GM21619 (cell line): ENCODE measurements around the gene PPARG.
"Not testable (repeated sequence)": the region's sequence is repeated elsewhere in the genome, so short reads cannot be mapped to it uniquely, and the experiment has no call there.

Experiments used
- ATAC-seq: cut with Tn5 transposase; IDR thresholded peaks from one replicate; pipeline ENCODE4 v1.9.1; 2021; ENCODE audit not compliant: unreplicated experiment

PPARG gene

DNA sequence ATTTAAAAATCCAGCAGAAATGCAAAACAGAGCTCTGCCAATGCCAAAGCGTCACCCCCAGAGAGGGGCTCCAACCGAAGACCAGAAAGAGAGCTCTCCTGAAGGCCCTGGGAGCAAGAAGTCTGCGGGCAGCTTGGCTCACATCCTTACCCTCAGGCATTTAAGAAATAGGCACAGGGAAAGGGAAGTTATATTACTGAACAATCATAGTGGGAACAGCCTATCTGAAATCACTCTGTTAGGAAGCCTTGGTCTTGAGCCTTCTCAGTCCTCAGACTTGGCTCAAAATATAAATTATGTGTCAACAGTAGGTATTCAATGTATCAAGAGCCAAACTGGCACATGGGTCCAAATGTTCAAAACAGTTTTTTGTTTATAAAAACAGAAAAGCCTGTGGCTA lies 10.3 kb upstream of the PPARG start:
- no peak for ATAC-seq

DNA sequence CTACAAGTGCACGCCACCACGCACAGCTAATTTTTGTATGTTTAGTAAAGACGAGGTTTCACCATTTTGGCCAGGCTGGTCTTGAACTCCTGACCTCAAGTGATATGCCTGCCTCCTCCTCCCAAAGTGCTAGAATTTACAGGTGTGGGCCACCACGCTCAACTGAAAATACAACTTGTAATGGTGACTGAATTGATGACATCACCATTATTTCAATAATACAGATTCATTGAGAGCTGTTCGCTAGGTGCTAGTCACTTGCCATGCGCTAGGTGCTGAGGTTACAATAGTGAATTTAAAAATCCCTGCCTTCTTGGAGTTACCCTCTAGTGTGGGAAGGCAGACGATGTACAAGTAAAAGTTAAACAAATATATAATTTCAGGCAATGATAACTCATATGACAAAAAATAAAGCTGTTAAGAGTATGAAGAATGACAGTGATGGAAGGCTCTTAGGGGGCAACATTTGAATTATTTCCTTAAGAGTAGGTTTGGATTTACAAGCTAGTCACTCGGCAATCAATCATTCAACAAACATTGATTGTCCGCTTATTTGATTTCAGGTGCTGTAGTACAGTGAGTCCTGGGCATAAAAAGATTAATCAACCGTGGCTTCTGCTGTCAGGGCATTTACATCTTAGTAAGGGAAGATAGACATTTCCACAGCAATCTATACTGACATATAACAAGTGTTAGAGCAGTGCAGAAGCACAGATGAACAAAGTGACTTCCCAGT lies 9.1 kb upstream of the PPARG start:
- ATAC-seq, result no peak

DNA sequence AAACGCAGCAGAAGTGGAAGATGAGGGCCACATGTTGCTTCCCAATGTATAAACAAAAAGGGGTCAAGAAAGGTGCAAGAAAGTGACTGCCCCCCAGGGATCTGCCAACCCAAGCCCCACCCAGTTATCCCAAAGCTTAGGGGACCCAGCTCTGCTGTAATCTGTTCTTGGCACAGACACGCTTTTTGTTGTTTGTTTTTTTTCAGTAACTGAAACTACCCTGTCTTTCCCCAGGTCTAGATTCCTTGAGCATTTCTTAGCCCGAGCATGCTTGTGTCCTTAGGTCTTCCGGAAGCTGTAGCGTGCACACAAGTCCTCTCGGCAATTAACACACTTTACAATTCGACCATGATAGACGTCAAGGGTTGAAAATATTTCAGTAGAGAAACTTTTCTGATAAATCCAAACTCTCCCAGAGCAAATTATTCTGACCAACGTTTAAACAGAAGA lies 8.5 kb upstream of the PPARG start:
- no peak for ATAC-seq

DNA sequence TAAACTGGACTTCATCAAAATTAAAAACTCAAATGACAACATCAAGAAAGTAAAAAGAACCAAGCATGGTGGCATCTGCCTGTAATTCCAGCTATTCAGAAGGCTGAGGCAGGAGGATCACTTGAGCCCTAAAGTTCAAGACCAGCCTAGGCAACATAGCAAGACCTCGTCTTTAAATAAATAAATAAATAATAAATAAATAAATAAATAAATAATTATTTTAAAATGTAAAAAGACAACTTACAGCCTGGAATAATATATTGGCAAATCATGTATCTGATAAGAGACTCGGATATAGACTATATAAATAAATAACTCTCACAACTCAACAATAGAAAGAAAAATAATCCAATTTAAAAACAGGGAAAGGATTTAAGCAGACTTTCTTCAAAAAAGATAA lies 4.3 kb upstream of the PPARG start:
- no peak for ATAC-seq

DNA sequence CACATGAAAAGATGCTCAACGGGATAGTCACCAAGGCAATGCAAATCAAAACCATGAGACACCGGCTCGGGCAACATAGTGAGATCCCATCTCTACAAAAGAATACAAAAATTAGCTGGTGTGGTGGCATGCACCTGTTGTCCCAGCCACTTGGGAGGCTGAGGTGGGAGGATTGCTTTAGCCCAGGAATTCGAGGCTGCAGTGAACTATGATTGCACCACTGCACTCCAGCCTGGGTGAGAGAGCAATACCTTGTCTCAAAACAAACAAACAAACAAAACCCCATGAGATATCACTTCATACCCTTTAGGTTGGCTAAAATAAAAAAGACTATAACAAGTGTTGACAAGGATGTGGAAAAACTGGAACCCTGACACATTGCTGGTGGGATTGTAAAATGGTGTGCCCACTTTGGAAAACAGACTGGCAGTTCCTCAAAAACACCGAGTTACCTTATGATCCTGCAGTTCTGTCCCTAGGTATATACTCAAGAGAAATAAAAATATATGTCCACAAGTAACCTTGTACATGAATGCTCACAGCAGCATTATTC lies 3.8 kb upstream of the PPARG start:
- ATAC-seq, result no peak

DNA sequence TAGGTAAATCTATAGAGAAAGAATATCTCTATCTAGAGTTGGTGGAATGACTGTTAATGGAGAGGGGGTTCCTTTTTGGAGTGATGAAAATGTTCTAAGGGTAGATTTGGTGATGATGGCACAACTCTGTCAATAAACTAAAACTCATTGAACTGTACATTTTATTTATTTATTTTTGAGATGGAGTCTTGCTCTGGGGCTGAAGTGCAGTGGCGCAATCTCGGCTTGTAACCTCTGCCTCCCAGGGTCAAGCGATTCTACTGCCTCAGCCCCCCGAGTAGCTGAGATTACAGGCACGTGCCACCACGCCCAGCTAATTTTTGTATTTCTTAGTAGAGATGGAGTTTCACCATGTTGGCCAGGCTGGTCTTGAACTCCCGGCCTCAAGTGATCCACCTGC lies 3.1 kb upstream of the PPARG start:
- not testable (repeated sequence) for ATAC-seq

DNA sequence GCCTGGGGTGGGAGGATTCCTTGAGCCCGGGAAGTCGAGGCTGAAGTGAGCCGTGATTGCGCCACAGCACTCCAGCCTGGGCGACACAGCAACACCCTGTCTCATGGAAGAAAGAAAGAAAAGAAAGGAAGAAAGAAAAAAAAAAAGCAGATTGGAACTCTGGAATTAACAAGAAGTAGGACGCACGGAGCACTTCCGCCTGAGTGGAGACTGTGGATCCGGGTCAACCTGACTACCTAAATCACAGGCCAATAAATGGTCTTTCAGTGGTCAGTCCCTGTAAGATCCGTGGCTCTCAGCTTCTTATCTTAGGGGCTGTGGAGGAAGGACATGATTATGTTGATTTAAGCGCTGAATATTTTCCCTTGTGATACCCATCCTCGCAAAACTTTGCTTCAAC lies 2.4 kb upstream of the PPARG start:
- ATAC-seq, result no peak

DNA sequence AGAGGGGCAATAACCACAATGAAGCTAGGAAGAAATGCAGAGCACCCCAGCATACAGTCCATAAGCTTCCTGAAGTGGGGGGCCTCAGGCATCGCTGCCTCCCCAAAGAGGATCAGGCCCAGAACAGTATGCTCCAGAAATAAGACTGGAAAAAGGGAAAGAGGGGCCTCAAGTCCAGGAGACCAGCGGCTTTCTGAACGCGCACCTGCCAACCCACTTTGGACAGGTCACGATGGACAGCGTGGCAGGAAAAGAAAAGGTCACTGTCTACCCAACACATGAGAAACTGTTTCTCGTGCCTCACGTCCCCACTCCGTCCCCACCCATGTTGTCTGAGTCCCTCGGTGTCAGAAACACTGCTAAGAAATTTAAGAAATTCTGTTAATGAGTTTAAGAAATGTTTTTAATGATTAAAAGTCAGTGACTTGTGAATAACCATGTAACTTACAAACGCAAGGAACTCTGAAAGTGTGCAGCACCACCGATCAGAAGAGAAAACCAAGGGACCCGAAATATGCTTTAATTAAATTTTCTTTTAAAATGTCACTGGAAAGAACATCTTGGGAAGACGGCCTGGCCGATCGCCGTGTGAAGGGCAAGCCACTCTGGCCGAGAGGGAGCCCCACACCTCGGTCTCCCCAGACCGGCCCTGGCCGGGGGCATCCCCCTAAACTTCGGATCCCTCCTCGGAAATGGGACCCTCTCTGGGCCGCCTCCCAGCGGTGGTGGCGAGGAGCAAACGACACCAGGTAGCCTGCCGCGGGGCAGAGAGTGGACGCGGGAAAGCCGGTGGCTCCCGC lies 1.7 kb upstream of the PPARG start:
- ATAC-seq, result no peak

DNA sequence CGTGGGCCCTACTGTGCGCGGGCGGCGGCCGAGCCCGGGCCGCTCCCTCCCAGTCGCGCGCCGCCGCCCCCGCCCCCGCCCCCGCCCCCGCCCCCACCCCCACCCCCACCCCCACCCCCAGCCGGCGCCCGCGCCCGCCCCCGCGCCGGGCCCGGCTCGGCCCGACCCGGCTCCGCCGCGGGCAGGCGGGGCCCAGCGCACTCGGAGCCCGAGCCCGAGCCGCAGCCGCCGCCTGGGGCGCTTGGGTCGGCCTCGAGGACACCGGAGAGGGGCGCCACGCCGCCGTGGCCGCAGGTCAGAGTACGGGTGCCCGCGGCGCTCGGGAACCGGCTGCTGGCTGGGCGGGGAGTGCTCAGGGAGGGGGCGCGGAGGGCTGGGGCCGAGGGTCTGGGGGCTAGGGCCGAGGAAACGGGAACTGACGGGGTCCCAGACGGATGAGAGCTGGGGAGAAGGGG lies 1.1 kb upstream of the PPARG start:
- no peak for ATAC-seq

DNA sequence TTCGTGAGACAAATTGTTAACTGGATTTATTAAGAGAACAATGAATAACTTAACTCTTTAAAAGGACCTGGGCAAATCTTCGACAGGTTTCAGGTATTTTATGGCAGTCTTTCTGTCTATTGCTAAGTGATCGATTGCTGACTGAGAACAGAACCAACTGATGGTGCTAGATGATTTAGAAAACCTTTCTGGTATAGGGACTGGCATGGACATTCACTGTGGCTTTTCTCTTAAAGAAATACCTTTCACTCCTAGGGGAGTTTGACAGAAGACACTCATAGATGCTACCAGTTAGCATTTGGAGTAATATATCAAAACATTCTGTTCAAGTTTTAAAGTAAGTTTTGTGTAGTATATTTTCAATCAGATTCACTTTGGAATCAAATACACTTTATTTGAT lies 654 bp downstream of the PPARG start:
- no peak for ATAC-seq

DNA sequence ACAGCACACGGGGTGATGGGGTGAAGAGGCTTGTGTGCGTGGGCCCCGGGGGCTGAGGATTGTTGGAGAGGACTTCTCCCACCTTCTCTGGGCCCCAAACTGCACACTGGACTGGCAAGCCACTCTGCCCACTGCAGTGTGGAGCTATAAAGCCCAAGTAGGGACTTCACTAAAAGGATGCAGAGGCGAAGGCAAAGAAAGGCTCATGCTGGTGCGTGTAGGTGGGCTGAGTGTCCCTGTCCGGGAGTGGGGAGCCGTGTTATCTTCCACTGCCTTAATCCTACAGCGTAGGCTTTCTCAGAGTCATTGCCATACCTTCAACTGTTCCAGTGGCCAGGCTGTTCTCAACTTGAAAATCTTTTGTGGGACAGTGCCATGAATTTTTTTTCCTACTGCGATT lies 3.9 kb downstream of the PPARG start:
- no peak for ATAC-seq

DNA sequence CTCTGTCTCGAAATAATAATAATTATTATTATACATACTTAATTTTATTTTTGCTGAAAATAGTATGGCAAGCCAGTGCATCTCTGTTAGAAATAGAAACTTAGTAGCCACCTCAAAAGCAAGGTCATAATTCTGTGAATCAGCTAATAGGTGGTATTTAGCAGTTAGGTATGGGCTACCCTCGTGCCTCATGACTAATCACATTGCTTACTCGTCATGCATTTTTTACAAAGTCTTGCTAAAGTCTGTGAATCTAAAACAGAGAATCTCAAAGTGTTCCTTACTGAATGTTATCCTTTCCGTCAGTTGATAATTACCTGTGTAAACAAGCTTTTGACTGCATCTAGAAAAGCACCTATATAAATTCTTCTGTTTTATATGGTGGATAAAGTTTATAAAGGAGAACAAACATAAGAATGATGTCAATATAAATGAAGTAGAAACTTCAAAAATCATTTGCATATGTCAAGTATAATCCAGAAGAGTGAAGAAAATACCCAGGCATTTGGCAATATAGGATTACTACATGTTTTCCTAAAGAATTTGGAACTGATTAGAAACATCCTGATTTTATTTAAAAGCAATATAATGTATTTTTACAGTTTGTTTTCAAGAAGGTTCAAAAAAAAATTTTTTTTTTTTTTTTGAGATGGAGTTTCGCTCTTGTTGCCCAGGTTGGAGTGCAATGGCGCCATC lies 6.2 kb downstream of the PPARG start:
- no peak for ATAC-seq

DNA sequence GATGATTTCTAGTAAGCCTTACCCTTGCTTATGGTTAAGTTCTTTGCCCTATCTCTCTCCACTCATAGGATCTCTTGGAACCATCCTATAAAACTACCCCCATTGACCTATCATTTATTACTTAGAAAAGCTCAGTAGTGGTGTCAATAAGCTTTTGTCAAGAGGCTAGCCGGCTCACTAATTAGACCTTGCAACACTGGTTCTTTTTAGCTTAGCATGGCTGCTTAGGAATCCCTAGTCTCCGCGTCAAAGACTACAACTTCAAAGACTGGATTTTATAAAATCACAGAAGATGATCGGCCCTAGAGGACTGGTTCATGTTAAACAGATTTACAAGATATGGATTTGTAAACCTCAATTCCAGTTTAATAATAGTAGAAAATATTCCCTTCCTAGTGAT lies 7.6 kb downstream of the PPARG start:
- ATAC-seq, result no peak

DNA sequence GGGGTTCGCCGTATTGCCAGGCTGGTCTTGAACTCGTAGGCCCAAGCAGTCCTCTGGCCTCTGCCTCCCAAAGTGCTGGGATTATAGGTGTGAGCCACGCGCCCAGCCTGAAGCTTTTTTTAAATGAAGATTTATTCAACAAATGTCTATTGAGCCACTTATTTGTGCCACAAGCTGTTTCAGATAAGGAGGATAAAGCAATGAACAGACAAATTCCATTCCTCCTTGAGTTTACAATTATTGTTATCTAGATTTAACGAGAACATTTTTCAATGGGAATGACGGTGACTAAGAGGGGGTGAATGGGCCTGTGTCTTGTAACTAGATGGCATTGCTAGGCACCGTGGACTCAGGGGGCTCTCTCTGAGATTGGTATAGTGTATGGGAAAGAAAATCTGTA lies 10.2 kb downstream of the PPARG start:
- ATAC-seq, result no peak

DNA sequence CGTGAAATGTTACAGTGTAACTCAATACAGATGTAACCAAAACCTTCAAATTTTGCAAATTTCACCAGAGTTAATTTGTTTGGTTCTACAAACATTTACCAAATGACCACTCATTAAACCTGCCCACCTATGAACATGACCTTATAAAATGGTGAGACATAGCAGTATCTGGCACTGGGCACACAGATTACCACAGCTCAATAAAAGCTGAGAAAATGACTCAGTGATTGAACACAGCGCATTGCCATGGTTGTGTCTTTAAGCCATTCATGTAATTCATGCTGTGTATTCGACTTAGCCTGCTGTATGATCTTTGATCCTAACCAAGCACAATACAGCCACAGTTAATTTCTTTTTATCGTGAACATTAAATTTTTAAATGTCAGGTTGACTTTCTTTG lies 11.3 kb downstream of the PPARG start:
- ATAC-seq, result no peak

DNA sequence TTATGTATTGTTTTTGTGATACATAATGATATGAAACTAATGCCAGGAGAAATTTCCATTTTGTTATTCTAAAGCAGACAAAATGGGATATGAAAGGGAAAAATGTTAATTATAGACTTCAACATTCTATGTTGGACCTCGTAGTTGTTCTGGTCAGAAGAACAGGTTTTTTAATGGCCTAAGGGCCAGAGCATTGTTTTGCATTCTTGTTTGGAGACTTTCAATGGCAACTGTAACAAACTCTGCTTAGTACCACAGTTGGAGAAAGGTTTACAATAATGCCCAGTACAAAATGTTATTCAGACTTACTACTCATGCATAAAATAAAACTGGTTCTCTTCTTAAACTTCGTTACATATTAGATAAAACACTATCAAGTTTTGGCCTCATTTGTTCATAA lies 12.2 kb downstream of the PPARG start:
- ATAC-seq, result no peak

DNA sequence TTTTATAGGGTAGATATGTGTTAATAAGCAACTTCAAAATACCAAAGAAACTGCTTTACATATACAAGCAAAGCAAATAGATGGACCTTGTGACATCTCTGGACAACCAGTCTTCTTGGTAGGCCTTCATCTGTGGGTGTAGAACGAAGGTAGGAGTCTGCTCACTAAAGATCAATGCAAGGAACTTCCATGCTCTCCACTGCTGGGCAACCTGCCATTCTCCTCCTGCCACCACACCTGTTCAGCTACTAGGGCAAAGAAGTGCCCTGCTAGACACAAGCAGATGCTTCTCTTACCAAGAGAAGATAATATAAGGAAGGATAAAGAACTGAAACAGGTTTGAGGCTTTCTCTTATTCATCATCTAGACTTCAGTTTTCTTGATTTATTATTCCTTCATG lies 12.6 kb downstream of the PPARG start:
- no peak for ATAC-seq

DNA sequence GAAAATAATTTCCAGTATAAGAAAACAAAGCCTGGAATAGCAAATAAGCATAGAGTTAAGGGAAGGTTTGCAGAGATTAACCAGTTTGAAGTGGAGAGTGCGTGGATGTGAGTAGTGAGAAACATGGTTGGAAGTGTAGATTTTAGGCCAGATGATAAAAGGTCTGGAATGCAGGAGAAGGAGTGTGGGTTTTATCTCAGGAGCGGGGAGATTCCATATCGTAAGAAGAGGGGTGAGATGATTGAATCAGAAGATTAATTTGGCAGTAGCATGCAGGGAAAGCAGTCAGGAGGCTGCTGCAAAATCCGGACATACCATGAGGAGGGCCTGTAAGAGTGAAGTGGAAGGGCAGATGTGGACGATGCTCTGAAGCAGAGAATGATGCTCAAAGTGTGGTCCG lies 13.7 kb downstream of the PPARG start:
- ATAC-seq, result no peak

DNA sequence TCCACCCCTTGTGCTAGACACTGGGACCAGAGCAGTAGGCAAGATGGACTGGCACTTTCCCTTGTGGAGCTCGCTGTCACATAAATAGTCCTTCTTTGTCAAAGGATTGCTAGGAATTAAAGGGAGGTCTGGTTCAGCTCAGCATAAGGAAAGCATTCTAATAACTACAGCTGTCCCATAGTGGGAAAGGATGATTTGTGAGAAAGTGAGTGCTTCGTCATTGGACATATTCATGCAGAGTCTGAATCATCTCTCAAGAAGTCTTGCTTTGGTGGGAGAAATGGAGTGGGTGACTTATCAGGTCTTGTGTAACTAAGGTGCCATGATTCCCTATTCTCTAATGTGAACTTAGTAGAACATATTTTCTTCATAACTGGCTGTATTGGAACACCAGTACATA lies 14.7 kb downstream of the PPARG start:
- no peak for ATAC-seq

DNA sequence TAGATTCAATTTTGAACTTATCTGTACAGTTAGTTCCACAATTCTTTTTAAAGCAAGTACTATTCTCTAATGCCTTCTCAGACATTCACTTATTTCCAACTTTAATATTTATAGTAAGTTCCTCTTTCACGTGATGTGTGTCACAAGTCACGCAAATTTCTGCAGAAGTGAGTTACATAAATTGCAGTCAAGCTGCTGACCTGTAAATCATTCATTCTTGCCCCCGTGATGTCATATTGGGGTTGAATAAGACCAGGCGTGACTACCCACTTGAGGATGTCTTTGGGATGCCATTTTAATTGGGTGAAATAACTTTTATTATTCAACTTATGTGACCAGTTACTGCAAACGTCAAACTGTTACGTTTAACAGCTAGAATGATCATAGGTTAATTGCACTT lies 15.1 kb downstream of the PPARG start:
- no peak for ATAC-seq

DNA sequence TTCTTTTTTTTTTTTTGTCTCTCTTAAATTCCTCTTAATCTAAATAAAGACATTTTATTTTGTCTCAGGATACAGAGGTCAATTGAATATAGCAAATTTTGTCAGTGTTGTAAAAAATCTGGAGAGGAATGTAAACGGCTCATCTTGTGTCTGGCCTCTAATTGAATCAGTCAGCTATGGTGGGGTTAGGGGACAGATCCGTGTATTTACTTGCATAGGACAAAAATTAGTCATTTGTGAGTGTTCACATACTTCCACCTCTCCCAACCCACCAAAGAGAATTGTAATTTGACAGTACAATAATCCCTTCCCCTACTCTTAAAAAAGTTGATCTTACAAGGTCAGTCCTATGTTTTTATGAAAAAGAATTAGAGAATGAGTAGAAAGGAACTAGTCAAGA lies 18.3 kb downstream of the PPARG start:
- ATAC-seq, result no peak

DNA sequence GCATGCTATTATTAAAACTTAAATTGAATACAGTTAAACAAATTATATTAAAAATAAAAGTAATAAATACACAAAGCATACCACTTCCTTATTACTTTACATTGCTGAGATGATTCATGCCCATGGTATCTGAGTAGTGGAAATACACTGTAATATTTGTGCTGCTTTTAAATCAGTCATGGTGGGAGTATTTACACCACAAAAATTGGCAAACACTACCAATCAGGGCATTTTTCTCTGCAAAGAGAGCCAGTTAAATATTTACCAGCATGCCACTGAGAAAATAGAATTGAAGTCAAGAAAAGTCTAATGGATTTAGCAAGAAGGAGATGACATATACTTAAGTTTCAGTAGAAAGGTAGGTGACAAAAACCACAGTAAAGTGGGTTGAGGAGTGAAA lies 19.6 kb downstream of the PPARG start:
- no peak for ATAC-seq
